Gastrocnemius medialis (tissue), 4 donors: Measurements from ENCODE around the gene OBSCN. TPM values are rescaled to one million over a fixed set of nuclear protein-coding genes. Genes with fewer than 3 reads are reported as not detected.

ENCODE experiments used
- ATAC-seq, 2 donors: fragments of 150-250 bp; one replicate each; pipeline ENCODE4 v1.9.1; 2016
- DNase-seq, 2 donors: peaks; one replicate each; pipeline ENCODE4 v3.0.0-alpha.2; 2019
- H3K27ac ChIP-seq, 4 donors: fragments of 200-600 bp; sonication (generic); 1 replicate in 1 of 4; 2 replicates in 3 of 4; pipeline ENCODE4 v1.5.1; 2016 to 2018; ENCODE audit warnings: mild to moderate bottlenecking in 2 of 4, moderate library complexity in 1 of 4
- H3K27me3 ChIP-seq, 3 donors: fragments of 200-600 bp; sonication (generic) in 2 of 3; 1 replicate in 1 of 3; 2 replicates in 2 of 3; pipeline versions ENCODE4 v1.5.1 to v1.6.0; 2016 to 2019; ENCODE audit warnings: mild to moderate bottlenecking in 1 of 3, moderate library complexity in 1 of 3
- H3K36me3 ChIP-seq, 2 donors: fragments of 200-600 bp; sonication (generic) in 1 of 2; one replicate each; pipeline ENCODE4 v1.5.1; 2017 to 2018
- H3K4me1 ChIP-seq, 2 donors: fragments of 200-600 bp; sonication (generic) in 1 of 2; one replicate each; pipeline ENCODE4 v1.5.1; 2016 to 2017; ENCODE audit warnings: mild to moderate bottlenecking in 2 of 2
- H3K4me3 ChIP-seq, 4 donors: fragments of 200-600 bp; sonication (generic) in 3 of 4; 1 replicate in 1 of 4; 2 replicates in 3 of 4; pipeline ENCODE4 v1.5.1; 2016 to 2019; ENCODE audit warnings: mild to moderate bottlenecking in 2 of 4
- H3K9me3 ChIP-seq, 3 donors: fragments of 200-600 bp; sonication (generic) in 2 of 3; 1 replicate in 1 of 3; 2 replicates in 2 of 3; pipeline ENCODE4 v1.5.1; 2016 to 2019
- POLR2A ChIP-seq, 2 donors: fragments of 450-650 bp; IDR thresholded peaks; one replicate each; pipeline ENCODE4 v1.6.1; 2017; ENCODE audit warnings: antibody characterized with exemption in 2 of 2, mild to moderate bottlenecking in 2 of 2, moderate library complexity in 2 of 2
- in situ Hi-C, 4 donors: fragments of 200-750 bp; cut with MboI; loops; one replicate each; pipeline versions ENCODE4 v1.15.0 to v1.8.0; 2017; ENCODE audit warnings: low sequenced_read_pairs in 4 of 4
- intact Hi-C: fragments of 100-400 bp; cut with DNase I; formaldehyde crosslinking; loops from one replicate; pipeline ENCODE4 v1.15.1; 2023; ENCODE audit warnings: low total_unique reads
- total RNA-seq, 4 donors: library from RNA; depleted of rRNA; stranded (reverse); fragments of >200 nt; gene quantifications; one replicate each; pipeline versions ENCODE4 v1.1.0 to v1.2.3, GENCODE V29; 2016
- TF ChIP-seq, protein P1 (sequence below), 5 experiments: fragments of 450-650 bp in 3 of 5; fragments of 200-600 bp in 2 of 5; sonication (generic) in 2 of 5; IDR thresholded peaks in 4 of 5; conservative IDR thresholded peaks in 1 of 5; 1 replicate in 4 of 5; 2 replicates in 1 of 5; pipeline ENCODE4 v1.5.1; 2016 to 2019; ENCODE audit warnings: antibody characterized with exemption in 5 of 5, mild to moderate bottlenecking in 3 of 5, moderate library complexity in 3 of 5

OBSCN gene
- total RNA-seq, 4 donors from 2014 or later, result 798 to 1,571 (median 1,162) TPM

- Histone ChIP-seq H3K4me1 (no peaks in the 10 kb centered on the region), H3K27me3 (no peaks in the 10 kb centered on the region), H3K4me3 (no peak overlapping the region), H3K36me3 (peaks cover 2 to 100% of the 10 kb centered on the region in 2 donors), H3K9me3 (no peaks in the 10 kb centered on the region), H3K27ac (peak overlapping the region in 3 of 4 donors; percentile 19 to 70 (median 48))
- in situ Hi-C loops, result no loop called here
- ATAC-seq (no peak), DNase-seq (no peak)
- intact Hi-C loops, result no loop called here
- no peak for TF ChIP-seq POLR2A (IDR thresholded peaks at IDR 0.05)
- TF ChIP-seq, protein P1, sequence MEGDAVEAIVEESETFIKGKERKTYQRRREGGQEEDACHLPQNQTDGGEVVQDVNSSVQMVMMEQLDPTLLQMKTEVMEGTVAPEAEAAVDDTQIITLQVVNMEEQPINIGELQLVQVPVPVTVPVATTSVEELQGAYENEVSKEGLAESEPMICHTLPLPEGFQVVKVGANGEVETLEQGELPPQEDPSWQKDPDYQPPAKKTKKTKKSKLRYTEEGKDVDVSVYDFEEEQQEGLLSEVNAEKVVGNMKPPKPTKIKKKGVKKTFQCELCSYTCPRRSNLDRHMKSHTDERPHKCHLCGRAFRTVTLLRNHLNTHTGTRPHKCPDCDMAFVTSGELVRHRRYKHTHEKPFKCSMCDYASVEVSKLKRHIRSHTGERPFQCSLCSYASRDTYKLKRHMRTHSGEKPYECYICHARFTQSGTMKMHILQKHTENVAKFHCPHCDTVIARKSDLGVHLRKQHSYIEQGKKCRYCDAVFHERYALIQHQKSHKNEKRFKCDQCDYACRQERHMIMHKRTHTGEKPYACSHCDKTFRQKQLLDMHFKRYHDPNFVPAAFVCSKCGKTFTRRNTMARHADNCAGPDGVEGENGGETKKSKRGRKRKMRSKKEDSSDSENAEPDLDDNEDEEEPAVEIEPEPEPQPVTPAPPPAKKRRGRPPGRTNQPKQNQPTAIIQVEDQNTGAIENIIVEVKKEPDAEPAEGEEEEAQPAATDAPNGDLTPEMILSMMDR (IDR thresholded peaks at IDR 0.05 in 4 of 5, conservative IDR thresholded peaks at IDR 0.05 in 1 of 5), result no peak
These were observed 94.2 kb downstream of the OBSCN start for GRCh38 chr1:228302086-228302485.

DNA sequence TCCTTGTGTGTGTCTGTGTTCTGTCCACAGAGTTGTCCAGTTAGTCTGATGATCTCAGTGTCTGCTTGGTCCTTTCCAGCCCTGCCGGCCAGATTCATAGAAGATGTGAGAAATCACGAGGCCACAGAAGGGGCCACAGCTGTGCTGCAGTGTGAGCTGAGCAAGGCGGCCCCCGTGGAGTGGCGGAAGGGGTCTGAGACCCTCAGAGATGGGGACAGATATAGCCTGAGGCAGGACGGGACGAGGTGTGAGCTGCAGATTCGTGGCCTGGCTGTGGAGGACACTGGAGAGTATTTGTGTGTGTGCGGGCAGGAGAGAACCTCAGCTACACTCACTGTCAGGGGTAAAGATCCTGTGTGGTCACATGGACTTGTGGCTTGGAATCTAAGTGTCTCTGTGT lies 95.8 kb downstream of the OBSCN start:
- Histone ChIP-seq H3K4me1 (no peaks in the 10 kb centered on the region), H3K4me3 (no peak overlapping the region), H3K27me3 (no peaks in the 10 kb centered on the region), H3K27ac (peak overlapping the region in 3 of 4 donors; percentile 50 to 70 (median 51)), H3K9me3 (no peaks in the 10 kb centered on the region), H3K36me3 (peaks cover 2 to 99% of the 10 kb centered on the region in 2 donors)
- DNase-seq, result no peak
- intact Hi-C loops (no loop called here), in situ Hi-C loops (no loop called here)
- TF ChIP-seq, protein P1 (IDR thresholded peaks at IDR 0.05 in 4 of 5, conservative IDR thresholded peaks at IDR 0.05 in 1 of 5), result no peak
- TF ChIP-seq POLR2A (IDR thresholded peaks at IDR 0.05), result no peak
- ATAC-seq, result no peak

GRCh38 chr1:228304225-228304624 lies 96.4 kb downstream of the OBSCN start:
- no peak for DNase-seq
- Histone ChIP-seq H3K4me1 (no peaks in the 10 kb centered on the region), H3K9me3 (no peaks in the 10 kb centered on the region), H3K27me3 (no peaks in the 10 kb centered on the region), H3K4me3 (no peak overlapping the region), H3K36me3 (peaks cover 2 to 99% of the 10 kb centered on the region in 2 donors), H3K27ac (peak overlapping the region in 3 of 4 donors; percentile 10 to 70 (median 50))
- TF ChIP-seq, protein P1 (IDR thresholded peaks at IDR 0.05 in 4 of 5, conservative IDR thresholded peaks at IDR 0.05 in 1 of 5), result no peak
- TF ChIP-seq POLR2A (IDR thresholded peaks at IDR 0.05), result no peak
- in situ Hi-C loops, result no loop called here
- intact Hi-C loops, result no loop called here
- no peak for ATAC-seq

- in situ Hi-C loops, result no loop called here
- no peaks in the 10 kb centered on the region for H3K9me3 ChIP-seq
- no peaks in the 10 kb centered on the region for H3K27me3 ChIP-seq
- H3K4me3 ChIP-seq, result no peak overlapping the region
- intact Hi-C loops, result no loop called here
- peaks cover 2 to 99% of the 10 kb centered on the region in 2 donors for H3K36me3 ChIP-seq
- peak overlapping the region in 3 of 4 donors; percentile 10 to 70 (median 58) for H3K27ac ChIP-seq
- TF ChIP-seq, protein P1 (IDR thresholded peaks at IDR 0.05 in 4 of 5, conservative IDR thresholded peaks at IDR 0.05 in 1 of 5), result no peak
- TF ChIP-seq POLR2A (IDR thresholded peaks at IDR 0.05), result no peak
- no peak for ATAC-seq
- H3K4me1 ChIP-seq, result no peaks in the 10 kb centered on the region
- DNase-seq, result peak in 1 of 2 donors; percentile 11
These were observed 97.0 kb downstream of the OBSCN start for GRCh38 chr1:228304766-228305395.
